GM18909 (cell line): Measurements from ENCODE around the gene DENND1A.

Source experiments
- ATAC-seq: cut with Tn5 transposase; IDR thresholded peaks from one replicate; pipeline ENCODE4 v1.9.1; 2021; ENCODE audit warnings: mild to moderate bottlenecking; ENCODE audit not compliant: unreplicated experiment, poor library complexity

Gene DENND1A

GRCh38 chr9:123370526-123371227, 559.2 kb downstream of the DENND1A start:
- no peak for ATAC-seq

GRCh38 chr9:123370108-123370507, 559.8 kb downstream of the DENND1A start:
- ATAC-seq: no peak

DNA sequence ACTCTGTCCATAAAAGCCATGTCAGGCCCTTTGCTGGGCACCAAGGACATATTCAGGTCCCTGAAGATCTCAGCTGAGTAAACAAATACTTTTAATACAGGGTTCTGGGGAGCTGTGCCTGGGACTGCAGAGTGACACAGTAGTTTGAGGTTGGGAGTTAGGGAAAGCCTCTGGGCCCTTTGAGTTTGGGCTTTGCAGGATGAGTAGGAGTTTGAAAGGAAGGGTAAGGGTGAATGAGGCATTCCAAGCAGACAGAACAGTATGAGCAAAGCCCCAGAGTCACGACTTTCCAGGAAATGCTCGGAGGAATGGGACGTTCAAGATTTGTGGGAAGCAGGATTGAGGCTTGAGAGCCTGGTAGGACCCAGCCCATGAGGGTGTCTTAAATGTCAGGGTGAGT, 560.6 kb downstream of the DENND1A start:
- ATAC-seq: no peak

DNA sequence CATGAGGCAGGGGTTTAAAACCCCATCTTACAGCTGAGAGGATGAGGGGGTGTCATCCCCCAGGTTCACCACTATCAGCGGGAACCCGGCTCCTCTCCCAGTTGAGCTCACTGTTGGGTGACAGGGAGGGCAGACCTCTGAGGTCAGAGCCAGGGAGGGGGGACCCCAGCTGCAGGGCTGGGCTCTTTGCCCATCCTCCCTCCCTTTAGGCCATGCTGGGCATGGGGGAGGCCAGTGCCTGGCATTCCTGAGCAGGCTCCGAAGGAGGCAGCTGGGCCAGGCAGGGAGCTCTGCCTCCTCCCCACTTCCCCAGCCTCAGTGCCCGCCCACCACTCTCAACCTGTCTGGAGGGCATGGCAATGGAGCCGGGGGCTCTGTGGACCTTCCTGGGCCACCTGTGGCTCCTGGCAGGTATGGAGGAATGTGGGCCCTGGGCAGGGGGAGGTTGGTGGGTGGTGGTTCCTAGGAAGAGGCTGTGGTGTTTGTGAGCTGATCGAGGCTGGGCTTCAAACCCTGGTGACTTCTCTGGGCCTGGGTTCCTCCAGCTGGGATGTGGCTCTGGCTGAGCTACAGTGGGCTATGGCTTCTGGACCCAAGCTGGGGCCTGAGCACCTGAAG, 561.3 kb downstream of the DENND1A start:
- ATAC-seq: no peak

GRCh38 chr9:123368023-123368422, 561.9 kb downstream of the DENND1A start:
- ATAC-seq: no peak

DNA sequence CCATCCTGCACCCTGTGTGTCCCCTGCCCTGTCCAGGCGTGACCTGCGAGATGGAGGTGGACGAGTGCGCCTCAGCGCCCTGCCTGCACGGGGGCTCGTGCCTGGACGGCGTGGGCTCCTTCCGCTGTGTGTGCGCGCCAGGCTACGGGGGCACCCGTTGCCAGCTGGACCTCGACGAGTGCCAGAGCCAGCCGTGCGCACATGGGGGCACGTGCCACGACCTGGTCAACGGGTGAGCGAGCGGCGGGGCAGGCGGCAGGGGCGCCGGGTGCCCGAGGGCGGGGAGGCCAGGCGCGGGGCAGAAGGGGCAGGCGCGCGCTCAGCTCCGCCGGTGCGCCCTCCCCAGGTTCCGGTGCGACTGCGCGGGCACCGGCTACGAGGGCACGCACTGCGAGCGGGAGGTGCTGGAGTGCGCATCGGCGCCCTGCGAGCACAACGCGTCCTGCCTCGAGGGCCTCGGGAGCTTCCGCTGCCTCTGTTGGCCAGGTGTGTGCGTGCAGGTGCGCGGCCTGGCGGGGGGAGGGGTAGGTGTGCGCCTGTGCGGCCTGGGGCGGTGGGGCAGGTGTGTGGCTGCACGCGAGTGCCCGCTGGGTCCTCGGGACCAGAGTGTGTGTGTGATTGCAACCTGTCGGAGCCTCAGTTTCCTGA, 563.9 kb downstream of the DENND1A start:
- no peak for ATAC-seq

DNA sequence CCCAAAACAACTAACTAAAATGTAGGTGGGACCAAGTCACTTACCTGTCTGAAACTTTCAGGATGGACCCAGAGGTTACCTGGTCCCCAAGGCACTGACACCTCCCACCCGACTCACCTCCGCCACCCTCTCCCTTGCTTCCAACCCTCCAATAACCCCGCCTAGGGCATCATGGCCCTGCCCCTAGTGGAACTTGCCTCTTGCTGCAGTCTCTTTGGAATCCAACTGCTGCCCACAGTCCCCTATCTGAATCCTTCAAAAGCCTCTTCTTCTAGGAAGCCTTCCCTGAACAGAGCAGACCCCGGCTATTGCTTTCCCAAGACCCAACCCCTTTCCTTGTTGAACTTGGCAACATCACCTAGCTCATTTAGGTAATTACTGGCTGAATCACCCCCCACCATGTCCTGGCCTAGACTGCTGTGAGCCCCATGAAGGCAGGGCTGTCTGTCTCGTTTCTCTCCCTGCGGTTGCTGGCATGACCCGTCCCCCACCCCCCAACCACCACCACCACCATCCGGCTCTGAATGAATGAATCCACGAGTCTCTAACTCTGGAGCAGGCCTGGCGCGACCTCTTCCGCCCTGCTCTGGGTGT, 564.5 kb downstream of the DENND1A start:
- ATAC-seq: no peak

GRCh38 chr9:123364241-123364824, 565.6 kb downstream of the DENND1A start:
- ATAC-seq: no peak

DNA sequence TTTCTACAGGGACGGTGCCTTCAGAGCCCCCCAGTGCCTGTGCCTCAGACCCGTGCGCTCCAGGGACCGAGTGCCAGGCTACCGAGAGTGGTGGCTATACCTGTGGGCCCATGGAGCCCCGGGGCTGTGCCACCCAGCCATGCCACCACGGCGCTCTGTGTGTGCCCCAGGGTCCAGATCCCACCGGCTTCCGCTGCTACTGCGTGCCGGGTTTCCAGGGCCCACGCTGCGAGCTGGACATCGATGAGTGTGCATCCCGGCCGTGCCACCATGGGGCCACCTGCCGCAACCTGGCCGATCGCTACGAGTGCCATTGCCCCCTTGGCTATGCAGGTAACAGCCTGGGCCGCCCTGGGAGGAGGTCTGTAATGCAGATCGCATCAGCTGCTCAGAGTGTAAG, 567.1 kb downstream of the DENND1A start:
- ATAC-seq: no peak

DNA sequence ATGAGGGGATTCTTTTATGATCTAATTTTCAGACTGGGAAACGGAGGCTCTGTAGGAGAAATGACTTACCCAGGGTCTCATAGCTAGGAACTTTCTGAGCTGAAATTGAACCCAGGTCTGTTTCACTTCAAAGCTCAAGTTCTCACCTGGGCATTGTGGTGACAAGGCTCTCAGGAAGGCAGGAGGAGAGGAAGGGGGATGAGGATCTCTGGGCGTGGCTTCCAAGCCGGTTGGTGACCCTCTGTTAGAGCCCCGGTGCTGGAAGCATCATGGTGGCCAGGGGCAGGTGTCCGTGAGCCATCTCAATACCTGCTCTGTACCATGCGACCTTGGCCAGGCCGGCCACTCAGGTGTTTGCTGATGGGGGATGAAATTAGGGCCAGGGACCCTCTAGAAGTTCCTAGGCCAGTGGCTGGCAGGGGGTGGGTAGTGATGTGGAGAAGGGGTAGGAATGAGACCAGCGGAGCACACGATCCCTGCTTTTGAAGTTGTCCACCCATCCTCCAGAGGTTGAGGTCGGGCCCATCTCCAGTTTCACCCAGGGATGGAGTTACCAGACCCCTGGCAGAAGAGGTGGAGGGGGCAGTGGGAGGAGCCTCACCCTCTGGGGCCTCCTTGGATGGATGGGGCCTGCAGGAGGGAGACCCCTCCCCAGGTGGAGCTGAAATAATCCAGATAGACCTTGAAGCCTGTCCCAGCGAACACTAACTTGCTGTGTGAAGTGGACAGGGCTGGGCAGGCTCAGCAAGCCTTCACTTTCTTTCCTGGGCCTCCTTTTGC, 568.0 kb downstream of the DENND1A start:
- ATAC-seq: no peak

GRCh38 chr9:123361086-123361730, 568.7 kb downstream of the DENND1A start:
- no peak for ATAC-seq

DNA sequence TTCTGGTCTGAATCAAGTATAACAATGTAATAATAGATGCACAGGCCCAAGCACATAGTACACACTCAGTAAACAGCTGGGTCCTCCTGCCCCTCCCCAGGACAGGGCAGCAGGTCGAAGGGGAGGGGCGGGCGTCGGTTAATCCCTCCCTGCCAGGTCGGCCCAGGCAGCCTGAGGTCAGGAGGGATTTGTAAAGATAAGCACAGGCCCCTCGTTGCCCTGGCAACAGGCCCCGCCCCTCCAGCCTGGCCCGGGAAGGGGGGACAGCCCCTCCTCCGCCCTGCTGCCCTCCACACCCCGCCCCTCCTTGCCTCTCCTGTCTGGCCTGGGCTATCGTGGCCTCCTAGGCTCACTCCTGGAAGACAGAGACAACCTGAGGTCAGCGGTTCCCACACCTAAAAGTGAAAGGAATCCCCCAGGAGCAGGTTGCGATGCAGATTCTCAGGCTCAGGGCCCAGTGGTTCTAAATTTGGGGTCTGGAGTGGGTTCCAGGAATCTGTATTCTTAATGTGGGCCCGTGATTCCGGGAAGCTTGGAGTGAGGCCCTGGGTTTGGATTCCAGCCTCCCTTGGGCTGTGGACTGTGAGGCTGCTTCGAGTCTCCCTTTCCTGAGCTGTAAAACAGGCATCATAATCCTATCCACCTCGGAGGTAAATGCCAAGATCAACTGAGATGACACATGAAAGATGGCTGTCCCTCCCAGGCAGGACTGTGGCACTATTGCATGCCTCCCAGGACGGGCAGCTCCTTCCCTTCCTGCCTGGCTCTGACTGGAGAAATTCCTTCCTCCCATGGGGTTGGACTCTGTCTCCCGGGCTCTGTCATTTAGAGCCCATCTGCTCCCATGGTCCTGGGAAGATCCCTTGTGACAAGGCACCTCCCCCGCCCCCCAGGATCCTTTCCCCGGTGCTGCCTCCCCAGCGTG, 569.5 kb downstream of the DENND1A start:
- ATAC-seq: no peak

- ATAC-seq: no peak
Measured at GRCh38 chr9:123359546-123359945, 570.4 kb downstream of the DENND1A start.

DNA sequence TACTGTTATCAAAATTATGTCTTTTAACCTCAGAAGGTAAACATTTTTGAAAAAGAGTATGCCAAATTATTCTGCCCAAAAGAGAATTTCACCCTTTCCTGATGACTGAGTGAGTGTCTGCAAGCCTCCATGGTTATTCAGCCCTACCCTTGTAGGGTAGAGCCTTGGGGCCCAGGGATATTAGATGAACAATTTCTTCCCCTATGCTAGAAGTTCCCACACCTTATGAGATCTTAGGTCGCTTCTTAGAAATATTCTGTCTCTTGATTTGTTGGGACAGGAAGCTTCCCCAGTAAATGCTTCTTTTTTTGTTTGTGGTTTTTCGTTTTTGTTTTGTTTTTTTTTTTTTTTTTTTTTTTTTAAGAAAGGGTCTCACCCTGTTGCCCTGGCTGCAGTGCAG, 570.8 kb downstream of the DENND1A start:
- no peak for ATAC-seq

- ATAC-seq: no peak
Measured at GRCh38 chr9:123358181-123358905, 571.6 kb downstream of the DENND1A start.

DNA sequence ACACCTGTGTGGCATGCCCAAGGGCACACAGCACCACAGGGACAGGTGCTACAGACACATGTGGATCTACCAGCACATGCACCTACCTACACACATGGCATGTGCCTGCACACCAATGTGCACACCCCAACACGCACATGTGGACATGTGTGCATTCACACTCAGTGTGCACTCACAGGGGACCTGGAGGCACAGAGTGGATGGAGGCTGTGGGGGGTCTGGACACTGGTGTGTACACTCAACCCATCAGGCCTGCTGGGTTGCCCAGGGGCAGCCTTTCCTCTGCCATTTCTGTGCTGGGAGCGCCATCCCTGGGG, 572.2 kb downstream of the DENND1A start:
- no peak for ATAC-seq

GRCh38 chr9:123356851-123357742, 572.8 kb downstream of the DENND1A start:
- ATAC-seq: no peak
